GM12878 (cell line): ENCODE data around the gene GPR89B. TPM values are rescaled to one million over a fixed set of nuclear protein-coding genes. Genes with fewer than 3 reads are reported as not detected.

ENCODE experiments used
- BCL11A ChIP-seq: IDR thresholded peaks from 2 replicates; pipeline ENCODE4 v1.6.1; 2011; ENCODE audit warnings: low read depth, low read length
- BCL3 ChIP-seq: IDR thresholded peaks from 2 replicates; pipeline ENCODE4 v1.6.1; 2011; ENCODE audit warnings: borderline replicate concordance, low read depth, mild to moderate bottlenecking, moderate library complexity, low read length; ENCODE audit not compliant: insufficient read depth, poor library complexity, severe bottlenecking
- CHD2 ChIP-seq: IDR thresholded peaks from 2 replicates; pipeline ENCODE4 v1.6.1; 2011; ENCODE audit warnings: low read depth, low read length, improper control_type of control experiment, borderline replicate concordance
- ETV6 ChIP-seq, 2 experiments: fragments of 450-650 bp in 1 of 2; IDR thresholded peaks in 1 of 2; conservative IDR thresholded peaks in 1 of 2; 2 replicates each; pipeline ENCODE4 v1.6.1; 2014; ENCODE audit warnings: antibody characterized with exemption in 1 of 2, borderline replicate concordance in 1 of 2, low read depth in 1 of 2, mild to moderate bottlenecking in 1 of 2, moderate library complexity in 1 of 2
- IKZF1 ChIP-seq: fragments of 450-650 bp; conservative IDR thresholded peaks from 2 replicates; pipeline ENCODE4 v1.6.1; 2017; ENCODE audit warnings: antibody characterized with exemption, mild to moderate bottlenecking
- IKZF2 ChIP-seq, 2 experiments: fragments of 450-650 bp; IDR thresholded peaks; 2 replicates each; pipeline ENCODE4 v1.6.1; 2017; ENCODE audit warnings: mild to moderate bottlenecking in 2 of 2, moderate library complexity in 2 of 2
- MEF2A ChIP-seq: IDR thresholded peaks from 2 replicates; pipeline ENCODE4 v1.6.1; 2011; ENCODE audit warnings: low read depth, mild to moderate bottlenecking, low read length, moderate library complexity; ENCODE audit not compliant: insufficient read depth
- POLR2AphosphoS2 ChIP-seq: IDR thresholded peaks from 2 replicates; pipeline ENCODE4 v1.6.1; 2011; ENCODE audit warnings: low read depth, mild to moderate bottlenecking, low read length, improper control_type of control experiment, moderate library complexity
- RAD51 ChIP-seq: fragments of 450-650 bp; IDR thresholded peaks from 2 replicates; pipeline ENCODE4 v1.6.1; 2016; ENCODE audit warnings: moderate library complexity, mild to moderate bottlenecking, inconsistent platforms
- RB1 ChIP-seq: fragments of 450-650 bp; formaldehyde crosslinking; IDR thresholded peaks from 2 replicates; pipeline ENCODE4 v1.6.1; 2017; ENCODE audit warnings: mild to moderate bottlenecking, borderline replicate concordance
- RELA ChIP-seq: fragments of 450-650 bp; IDR thresholded peaks from 2 replicates; pipeline ENCODE4 v1.8.0; 2014; ENCODE audit warnings: borderline replicate concordance; ENCODE audit not compliant: partially characterized antibody
- REST ChIP-seq: IDR thresholded peaks from 2 replicates; pipeline ENCODE4 v1.6.1; 2012; ENCODE audit warnings: mild to moderate bottlenecking, low read depth, low read length
- SIX5 ChIP-seq: IDR thresholded peaks from 2 replicates; pipeline ENCODE4 v1.6.1; 2011; ENCODE audit warnings: mild to moderate bottlenecking, low read depth, low read length, moderate library complexity; ENCODE audit not compliant: severe bottlenecking
- SMAD5 ChIP-seq: IDR thresholded peaks from 2 replicates; pipeline ENCODE4 v1.6.1; 2016; ENCODE audit warnings: antibody characterized with exemption, low read depth
- SP1 ChIP-seq: IDR thresholded peaks from one replicate; pipeline ENCODE4 v1.6.1; 2011; ENCODE audit warnings: low read depth, low read length
- TARDBP ChIP-seq: IDR thresholded peaks from 2 replicates; pipeline ENCODE4 v1.6.1; 2016; ENCODE audit warnings: borderline replicate concordance
- ZBTB11 ChIP-seq: fragments of 450-650 bp; formaldehyde crosslinking; IDR thresholded peaks from 2 replicates; pipeline ENCODE4 v1.5.0; 2022; ENCODE audit warnings: mild to moderate bottlenecking, missing genetic modification characterization
- polyA plus RNA-seq, 11 experiments: library from polyadenylated mRNA; depleted of rRNA in 4 of 11; unstranded in 6 of 11; stranded (reverse) in 5 of 11; fragments of >200 nt; fragmentation: Nextera tagmentation in 4 of 11; fragmentation: Illumina TruSeq in 1 of 11; extraction: Ambion mirVana in 4 of 11; extraction: Trizol in 1 of 11; gene quantifications; 1 replicate in 1 of 11; 2 replicates in 10 of 11; pipeline versions ENCODE4 v1.2.1 to v1.2.3, GENCODE V29; 2011 to 2016; ENCODE audit warnings: inconsistent platforms in 2 of 11, missing spikeins in 2 of 11, low read depth in 1 of 11
- total RNA-seq, 4 experiments: library from RNA; depleted of rRNA in 3 of 4; stranded (reverse); fragments of >200 nt in 3 of 4; fragmentation: Illumina TruSeq in 1 of 4; extraction: Trizol in 1 of 4; gene quantifications; 2 replicates each; pipeline versions ENCODE4 v1.2.1 to v1.2.3, GENCODE V29; 2013 to 2021

The GPR89B gene
- total and polyA plus RNA-seq, 10 of the 15 experiments (the other 5 are each of a cell fraction or from before 2014, with no cell fraction given), result 7.5 to 28.9 (median 16.6) TPM

DNA sequence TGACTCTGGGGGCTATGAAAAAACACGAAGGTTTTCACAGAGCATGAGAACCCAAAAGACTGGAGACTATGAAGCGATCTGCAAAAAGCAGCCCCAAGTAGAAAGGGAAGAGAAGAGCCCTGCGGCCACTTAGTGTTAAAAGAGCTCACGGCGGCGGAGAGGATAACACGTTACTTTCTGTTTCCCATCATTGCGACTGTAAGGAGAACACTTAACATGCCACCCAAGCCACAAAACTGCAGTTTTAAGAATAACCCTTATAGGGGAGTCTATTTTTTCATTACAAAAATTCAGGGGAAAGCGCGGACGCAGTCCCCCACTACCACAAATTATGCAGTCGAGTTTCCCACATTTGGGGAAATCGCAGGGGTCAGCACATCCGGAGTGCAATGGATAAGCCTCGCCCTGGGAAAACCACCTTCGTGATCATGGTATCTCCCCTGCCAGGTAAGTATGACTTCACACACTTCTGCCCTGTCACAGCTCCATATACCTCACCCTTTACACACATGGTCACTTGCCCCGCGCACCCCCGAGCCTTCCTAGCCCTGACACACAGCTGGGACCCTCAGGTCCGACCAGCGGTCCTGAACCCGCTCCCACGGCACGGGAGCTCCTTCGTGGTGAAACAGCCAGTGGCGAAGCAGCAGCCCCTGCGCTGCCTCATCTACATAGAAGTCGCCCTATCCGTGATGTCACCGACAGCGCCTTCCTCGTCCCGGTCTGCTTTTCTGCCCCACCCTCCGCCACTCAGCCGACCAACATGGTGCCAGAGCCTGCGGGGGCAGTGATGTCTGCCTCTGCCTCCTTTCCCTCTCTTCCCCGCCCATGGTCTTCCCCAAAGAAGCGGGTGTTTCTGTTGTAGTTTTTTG is 110.5 kb downstream of the GPR89B start (continued):
- peak; percentile 54 for TF ChIP-seq SP1
- TF ChIP-seq RELA, result peak; percentile 80
- 0 out of 2 replicates have a peak, but pooled peaks have one; percentile 26 for TF ChIP-seq REST
- peak; percentile 96 for TF ChIP-seq POLR2AphosphoS2
- TF ChIP-seq BCL3, result peak; percentile 91
- TF ChIP-seq IKZF2 (IDR thresholded peaks at IDR 0.05), result peak; percentile 77 to 79
- peak; percentile 78 for TF ChIP-seq MEF2A
- peak; percentile 50 for TF ChIP-seq IKZF1
- peak; percentile 50; the same call in 1 of the 2 replicates for TF ChIP-seq RB1
- peak; percentile 23 for TF ChIP-seq SIX5
- TF ChIP-seq CHD2, result 0 out of 2 replicates have a peak, but pooled peaks have one; percentile 25
- TF ChIP-seq BCL11A, result peak; percentile 58; the same call in 1 of the 2 replicates
- TF ChIP-seq ETV6 (conservative IDR thresholded peaks at IDR 0.05 in 1 of 2, IDR thresholded peaks at IDR 0.05 in 1 of 2; ENCODE audit: borderline replicate concordance in 1 of 2, low read depth in 1 of 2), result peak in 1 of 2 experiments; percentile 37; a peak in 1 of 4 replicates
- peak; percentile 63 for TF ChIP-seq RAD51
- TF ChIP-seq TARDBP, result peak; percentile 93; the same call in 1 of the 2 replicates
- TF ChIP-seq ZBTB11 (CRISPR knock-in tag), result peak; percentile 56
- peak; percentile 99 for TF ChIP-seq SMAD5
